ENCODE measurements around the gene IFNL2.
"Not testable (repeated sequence)": the region's sequence is repeated elsewhere in the genome, so short reads cannot be mapped to it uniquely, and the experiment has no call there.

IFNL2 gene

GRCh38 chr19:39307822-39308530 is 39.8 kb downstream of the IFNL2 start:
- H3K79me2 ChIP-seq (ENCODE audit: control insufficient read depth, insufficient read depth, low read length, unreplicated experiment), result no peaks in the 10 kb centered on the region
- peak overlapping the region; percentile 64 for H3K4me3 ChIP-seq (ENCODE audit: low read depth, low read length)
- H3K27ac ChIP-seq (ENCODE audit: low read depth, low read length), result no peak overlapping the region
- H3K4me1 ChIP-seq (ENCODE audit: control insufficient read depth, insufficient read depth, low read length, unreplicated experiment), result no peaks in the 10 kb centered on the region
- H3K36me3 ChIP-seq (ENCODE audit: insufficient read depth, low read length), result no peaks in the 10 kb centered on the region
- H3K27me3 ChIP-seq (ENCODE audit: insufficient read depth, low read length), result peaks cover 48% of the 10 kb centered on the region
- H2AFZ ChIP-seq (ENCODE audit: low read length, unreplicated experiment), result no peak overlapping the region

GRCh38 chr19:39308531-39309304 is 40.5 kb downstream of the IFNL2 start:
- Histone ChIP-seq H3K27ac (ENCODE audit: low read depth, low read length) (no peak overlapping the region), H3K4me3 (ENCODE audit: low read depth, low read length) (no peak overlapping the region), H3K36me3 (ENCODE audit: insufficient read depth, low read length) (no peaks in the 10 kb centered on the region), H3K27me3 (ENCODE audit: insufficient read depth, low read length) (peaks cover 48% of the 10 kb centered on the region), H3K4me1 (ENCODE audit: control insufficient read depth, insufficient read depth, low read length, unreplicated experiment) (no peaks in the 10 kb centered on the region), H2AFZ (ENCODE audit: low read length, unreplicated experiment) (no peak overlapping the region), H3K79me2 (ENCODE audit: control insufficient read depth, insufficient read depth, low read length, unreplicated experiment) (no peaks in the 10 kb centered on the region)

GRCh38 chr19:39309305-39309670 is 41.1 kb downstream of the IFNL2 start:
- H3K27me3 ChIP-seq (ENCODE audit: insufficient read depth, low read length), result peaks cover 44% of the 10 kb centered on the region
- not testable (repeated sequence) for H3K4me3 ChIP-seq (ENCODE audit: low read depth, low read length); H3K4me1 ChIP-seq (ENCODE audit: control insufficient read depth, insufficient read depth, low read length, unreplicated experiment); H3K79me2 ChIP-seq (ENCODE audit: control insufficient read depth, insufficient read depth, low read length, unreplicated experiment); H3K36me3 ChIP-seq (ENCODE audit: insufficient read depth, low read length); H2AFZ ChIP-seq (ENCODE audit: low read length, unreplicated experiment); H3K27ac ChIP-seq (ENCODE audit: low read depth, low read length)

GRCh38 chr19:39310558-39311311 is 42.5 kb downstream of the IFNL2 start:
- Histone ChIP-seq H3K27ac (ENCODE audit: low read depth, low read length) (no peak overlapping the region), H3K27me3 (ENCODE audit: insufficient read depth, low read length) (peaks cover 31% of the 10 kb centered on the region), H3K4me3 (ENCODE audit: low read depth, low read length) (no peak overlapping the region), H2AFZ (ENCODE audit: low read length, unreplicated experiment) (no peak overlapping the region), H3K4me1 (ENCODE audit: control insufficient read depth, insufficient read depth, low read length, unreplicated experiment) (no peaks in the 10 kb centered on the region), H3K79me2 (ENCODE audit: control insufficient read depth, insufficient read depth, low read length, unreplicated experiment) (no peaks in the 10 kb centered on the region), H3K36me3 (ENCODE audit: insufficient read depth, low read length) (no peaks in the 10 kb centered on the region)

GRCh38 chr19:39314016-39314728 is 46.0 kb downstream of the IFNL2 start:
- Histone ChIP-seq H3K4me3 (ENCODE audit: low read depth, low read length) (no peak overlapping the region), H3K79me2 (ENCODE audit: control insufficient read depth, insufficient read depth, low read length, unreplicated experiment) (no peaks in the 10 kb centered on the region), H3K27ac (ENCODE audit: low read depth, low read length) (no peak overlapping the region), H2AFZ (ENCODE audit: low read length, unreplicated experiment) (no peak overlapping the region), H3K36me3 (ENCODE audit: insufficient read depth, low read length) (no peaks in the 10 kb centered on the region), H3K27me3 (ENCODE audit: insufficient read depth, low read length) (no peaks in the 10 kb centered on the region), H3K4me1 (ENCODE audit: control insufficient read depth, insufficient read depth, low read length, unreplicated experiment) (no peaks in the 10 kb centered on the region)

- no peak overlapping the region for H3K4me3 ChIP-seq (ENCODE audit: low read depth, low read length)
- H2AFZ ChIP-seq (ENCODE audit: low read length, unreplicated experiment), result no peak overlapping the region
- H3K27ac ChIP-seq (ENCODE audit: low read depth, low read length), result no peak overlapping the region
- no peaks in the 10 kb centered on the region for H3K4me1 ChIP-seq (ENCODE audit: control insufficient read depth, insufficient read depth, low read length, unreplicated experiment)
- H3K27me3 ChIP-seq (ENCODE audit: insufficient read depth, low read length), result peaks cover 5% of the 10 kb centered on the region; the same call in 1 of the 2 replicates
- H3K79me2 ChIP-seq (ENCODE audit: control insufficient read depth, insufficient read depth, low read length, unreplicated experiment), result no peaks in the 10 kb centered on the region
- H3K36me3 ChIP-seq (ENCODE audit: insufficient read depth, low read length), result no peaks in the 10 kb centered on the region
Observed at GRCh38 chr19:39315933-39316332, 47.7 kb downstream of the IFNL2 start.

GRCh38 chr19:39316627-39317321 is 48.6 kb downstream of the IFNL2 start:
- Histone ChIP-seq H3K27ac (ENCODE audit: low read depth, low read length) (no peak overlapping the region), H3K4me3 (ENCODE audit: low read depth, low read length) (no peak overlapping the region), H3K27me3 (ENCODE audit: insufficient read depth, low read length) (peaks cover 12% of the 10 kb centered on the region; the same call in 1 of the 2 replicates), H3K79me2 (ENCODE audit: control insufficient read depth, insufficient read depth, low read length, unreplicated experiment) (no peaks in the 10 kb centered on the region), H3K4me1 (ENCODE audit: control insufficient read depth, insufficient read depth, low read length, unreplicated experiment) (no peaks in the 10 kb centered on the region), H2AFZ (ENCODE audit: low read length, unreplicated experiment) (no peak overlapping the region), H3K36me3 (ENCODE audit: insufficient read depth, low read length) (no peaks in the 10 kb centered on the region)

- Histone ChIP-seq H3K4me3 (ENCODE audit: low read depth, low read length) (no peak overlapping the region), H3K27me3 (ENCODE audit: insufficient read depth, low read length) (peaks cover 12% of the 10 kb centered on the region; the same call in 1 of the 2 replicates), H3K79me2 (ENCODE audit: control insufficient read depth, insufficient read depth, low read length, unreplicated experiment) (no peaks in the 10 kb centered on the region), H3K27ac (ENCODE audit: low read depth, low read length) (no peak overlapping the region), H3K36me3 (ENCODE audit: insufficient read depth, low read length) (no peaks in the 10 kb centered on the region), H2AFZ (ENCODE audit: low read length, unreplicated experiment) (no peak overlapping the region), H3K4me1 (ENCODE audit: control insufficient read depth, insufficient read depth, low read length, unreplicated experiment) (no peaks in the 10 kb centered on the region)
Observed at GRCh38 chr19:39317476-39317875, 49.3 kb downstream of the IFNL2 start.

- Histone ChIP-seq H2AFZ (ENCODE audit: low read length, unreplicated experiment) (no peak overlapping the region), H3K4me3 (ENCODE audit: low read depth, low read length) (no peak overlapping the region), H3K27me3 (ENCODE audit: insufficient read depth, low read length) (peaks cover 12% of the 10 kb centered on the region; the same call in 1 of the 2 replicates), H3K36me3 (ENCODE audit: insufficient read depth, low read length) (no peaks in the 10 kb centered on the region), H3K4me1 (ENCODE audit: control insufficient read depth, insufficient read depth, low read length, unreplicated experiment) (no peaks in the 10 kb centered on the region), H3K79me2 (ENCODE audit: control insufficient read depth, insufficient read depth, low read length, unreplicated experiment) (no peaks in the 10 kb centered on the region), H3K27ac (ENCODE audit: low read depth, low read length) (no peak overlapping the region)
Observed at GRCh38 chr19:39318071-39318470, 49.9 kb downstream of the IFNL2 start.

- Histone ChIP-seq H3K36me3 (ENCODE audit: insufficient read depth, low read length) (no peaks in the 10 kb centered on the region), H3K4me1 (ENCODE audit: control insufficient read depth, insufficient read depth, low read length, unreplicated experiment) (no peaks in the 10 kb centered on the region), H3K27me3 (ENCODE audit: insufficient read depth, low read length) (peaks cover 12% of the 10 kb centered on the region; the same call in 1 of the 2 replicates), H3K27ac (ENCODE audit: low read depth, low read length) (no peak overlapping the region), H3K4me3 (ENCODE audit: low read depth, low read length) (no peak overlapping the region), H2AFZ (ENCODE audit: low read length, unreplicated experiment) (no peak overlapping the region), H3K79me2 (ENCODE audit: control insufficient read depth, insufficient read depth, low read length, unreplicated experiment) (no peaks in the 10 kb centered on the region)
Observed at GRCh38 chr19:39318690-39319089, 50.5 kb downstream of the IFNL2 start.

Data from ACC112 (cell line).